ENCODE data around the gene AZU1.

Gene AZU1

GRCh38 chr19:797528-798414 lies 29.9 kb upstream of the AZU1 start:
- DNase-seq (ENCODE audit: low spot score), result peak; percentile 99

GRCh38 chr19:798415-799075 lies 29.1 kb upstream of the AZU1 start:
- DNase-seq (ENCODE audit: low spot score), result no peak

- DNase-seq (ENCODE audit: low spot score), result no peak
Measured at GRCh38 chr19:799076-799881, 28.4 kb upstream of the AZU1 start.

GRCh38 chr19:800360-801029 lies 27.1 kb upstream of the AZU1 start:
- no peak for DNase-seq (ENCODE audit: low spot score)

- DNase-seq (ENCODE audit: low spot score), result peak; percentile 55
Measured at GRCh38 chr19:801030-801860, 26.4 kb upstream of the AZU1 start.

- no peak for DNase-seq (ENCODE audit: low spot score)
Measured at GRCh38 chr19:801861-802497, 25.7 kb upstream of the AZU1 start.

GRCh38 chr19:802498-803098 lies 25.0 kb upstream of the AZU1 start:
- DNase-seq (ENCODE audit: low spot score), result no peak

- no peak for DNase-seq (ENCODE audit: low spot score)
Measured at GRCh38 chr19:803099-803561, 24.5 kb upstream of the AZU1 start.

- DNase-seq (ENCODE audit: low spot score), result no peak
Measured at GRCh38 chr19:803686-804418, 23.8 kb upstream of the AZU1 start.

GRCh38 chr19:804419-805165 lies 23.0 kb upstream of the AZU1 start:
- DNase-seq (ENCODE audit: low spot score), result no peak

GRCh38 chr19:805166-805551 lies 22.5 kb upstream of the AZU1 start:
- no peak for DNase-seq (ENCODE audit: low spot score)

- DNase-seq (ENCODE audit: low spot score), result no peak
Measured at GRCh38 chr19:805600-806550, 21.8 kb upstream of the AZU1 start.

GRCh38 chr19:806815-807421 lies 20.7 kb upstream of the AZU1 start:
- DNase-seq (ENCODE audit: low spot score), result no peak

GRCh38 chr19:807627-808422 lies 19.8 kb upstream of the AZU1 start:
- DNase-seq (ENCODE audit: low spot score), result no peak

GRCh38 chr19:808423-808775 lies 19.2 kb upstream of the AZU1 start:
- no peak for DNase-seq (ENCODE audit: low spot score)

- DNase-seq (ENCODE audit: low spot score), result no peak
Measured at GRCh38 chr19:810077-810855, 17.4 kb upstream of the AZU1 start.
